HEK293 (cell line): ENCODE results near the gene NCK2.

Experiments used
- CTCF ChIA-PET: fragments of 350-600 bp; formaldehyde crosslinking; extraction: SDS; loops from one replicate; lab custom pipeline; 2021; ENCODE audit warnings: antibody characterized with exemption; lab: Yijun Ruan, JAX
- POLR2A ChIA-PET: fragments of 300-600 bp; formaldehyde crosslinking; extraction: SDS; loops from one replicate; lab custom pipeline; 2020; ENCODE audit warnings: antibody characterized with exemption, inconsistent platforms; lab: Yijun Ruan, JAX
- H3K27ac ChIP-seq: fragments of 200-500 bp; sonication (Bioruptor generic); 2 replicates; pipeline ENCODE4 v1.5.1; 2014; ENCODE audit warnings: low read depth, low read length, control low read depth, inconsistent platforms; ENCODE audit errors: extremely low read depth
- H3K36me3 ChIP-seq, 2 experiments: fragments of 200-500 bp in 1 of 2; sonication (Bioruptor generic) in 1 of 2; 1 replicate in 1 of 2; 2 replicates in 1 of 2; pipeline ENCODE4 v1.5.1; 2014 to 2017; ENCODE audit warnings: inconsistent platforms in 2 of 2, low read length in 2 of 2; ENCODE audit not compliant: control insufficient read depth in 2 of 2, insufficient read depth in 1 of 2
- H3K4me1 ChIP-seq: fragments of 200-500 bp; sonication (Bioruptor generic); 2 replicates; pipeline ENCODE4 v1.5.1; 2014; ENCODE audit warnings: mild to moderate bottlenecking, low read length, inconsistent platforms; ENCODE audit not compliant: control insufficient read depth, insufficient read depth
- H3K4me3 ChIP-seq: 2 replicates; pipeline ENCODE4 v1.5.1; 2011; ENCODE audit warnings: low read depth, mild to moderate bottlenecking, control low read depth, low read length, moderate library complexity
- H3K9me3 ChIP-seq: fragments of 200-500 bp; sonication (Bioruptor generic); 2 replicates; pipeline ENCODE4 v1.5.1; 2014; ENCODE audit warnings: low read depth, low read length, inconsistent platforms; ENCODE audit not compliant: control insufficient read depth, insufficient read depth
- BCL11B ChIP-seq: fragments of 450-650 bp; formaldehyde crosslinking; IDR thresholded peaks from 2 replicates; pipeline ENCODE4 v1.5.1; 2016; ENCODE audit warnings: low read depth, missing biosample characterization, missing genetic modification characterization
- KLF8 ChIP-seq: fragments of 450-650 bp; formaldehyde crosslinking; IDR thresholded peaks from 2 replicates; pipeline ENCODE4 v1.5.1; 2016; ENCODE audit warnings: missing biosample characterization, missing genetic modification characterization
- PRDM1 ChIP-seq: fragments of 450-650 bp; formaldehyde crosslinking; IDR thresholded peaks from 2 replicates; pipeline ENCODE4; 2016; ENCODE audit warnings: missing biosample characterization, missing genetic modification characterization
- SALL2 ChIP-seq: fragments of 450-650 bp; formaldehyde crosslinking; IDR thresholded peaks from 2 replicates; pipeline ENCODE4 v1.5.0; 2017; ENCODE audit warnings: missing biosample characterization, mild to moderate bottlenecking, missing genetic modification characterization, borderline replicate concordance
- SCRT2 ChIP-seq: fragments of 450-650 bp; formaldehyde crosslinking; IDR thresholded peaks from 2 replicates; pipeline ENCODE4 v1.5.1; 2016; ENCODE audit warnings: missing biosample characterization, missing genetic modification characterization
- SP3 ChIP-seq: fragments of 450-650 bp; formaldehyde crosslinking; IDR thresholded peaks from 2 replicates; pipeline ENCODE4 v1.5.1; 2016; ENCODE audit warnings: missing biosample characterization, missing genetic modification characterization
- TCF7L2 ChIP-seq: IDR thresholded peaks from 2 replicates; pipeline ENCODE4 v1.6.1; 2011; ENCODE audit warnings: low read depth, mild to moderate bottlenecking, inconsistent platforms, low read length, moderate library complexity, borderline replicate concordance
- ZBTB48 ChIP-seq: fragments of 450-650 bp; formaldehyde crosslinking; IDR thresholded peaks from 2 replicates; pipeline ENCODE4 v1.5.1; 2016; ENCODE audit warnings: missing biosample characterization, missing genetic modification characterization
- ZEB2 ChIP-seq: fragments of 450-650 bp; formaldehyde crosslinking; IDR thresholded peaks from 2 replicates; pipeline ENCODE4 v1.5.1; 2016; ENCODE audit warnings: missing biosample characterization, missing genetic modification characterization
- ZNF16 ChIP-seq: fragments of 450-650 bp; formaldehyde crosslinking; IDR thresholded peaks from 2 replicates; pipeline ENCODE4 v1.5.1; 2016; ENCODE audit warnings: low read depth, missing biosample characterization, missing genetic modification characterization
- ZNF175 ChIP-seq: fragments of 450-650 bp; formaldehyde crosslinking; IDR thresholded peaks from 2 replicates; pipeline ENCODE4 v1.5.1; 2016; ENCODE audit warnings: missing biosample characterization, missing genetic modification characterization
- ZNF23 ChIP-seq: fragments of 450-650 bp; formaldehyde crosslinking; IDR thresholded peaks from 2 replicates; pipeline ENCODE4 v1.5.1; 2016; ENCODE audit warnings: missing biosample characterization, missing genetic modification characterization, borderline replicate concordance
- ZNF37A ChIP-seq: fragments of 450-650 bp; IDR thresholded peaks from 2 replicates; pipeline ENCODE4 v1.5.1; 2018; ENCODE audit warnings: missing biosample characterization, missing genetic modification characterization
- ZNF514 ChIP-seq: fragments of 450-650 bp; formaldehyde crosslinking; IDR thresholded peaks from 2 replicates; pipeline ENCODE4 v1.5.1; 2016; ENCODE audit warnings: missing biosample characterization, missing genetic modification characterization
- ZNF529 ChIP-seq: fragments of 450-650 bp; formaldehyde crosslinking; IDR thresholded peaks from 2 replicates; pipeline ENCODE4 v1.5.1; 2017; ENCODE audit warnings: missing genetic modification characterization, missing biosample characterization; ENCODE audit not compliant: insufficient replicate concordance
- ZNF544 ChIP-seq: fragments of 450-650 bp; formaldehyde crosslinking; IDR thresholded peaks from 2 replicates; pipeline ENCODE4 v1.5.0; 2017; ENCODE audit warnings: missing biosample characterization, missing genetic modification characterization
- ZNF555 ChIP-seq: fragments of 450-650 bp; formaldehyde crosslinking; conservative IDR thresholded peaks from 2 replicates; pipeline ENCODE4 v1.5.1; 2017; ENCODE audit warnings: missing biosample characterization, mild to moderate bottlenecking, missing genetic modification characterization, inconsistent platforms
- ZNF560 ChIP-seq: fragments of 450-650 bp; formaldehyde crosslinking; IDR thresholded peaks from 2 replicates; pipeline ENCODE4 v1.5.1; 2017; ENCODE audit warnings: missing biosample characterization, missing genetic modification characterization, borderline replicate concordance
- ZNF707 ChIP-seq: fragments of 450-650 bp; formaldehyde crosslinking; IDR thresholded peaks from 2 replicates; pipeline ENCODE4 v1.5.1; 2016; ENCODE audit warnings: missing biosample characterization, missing genetic modification characterization
- TF ChIP-seq, protein P1 (sequence below): fragments of 450-650 bp; formaldehyde crosslinking; IDR thresholded peaks from 2 replicates; pipeline ENCODE4 v1.5.1; 2016; ENCODE audit warnings: missing biosample characterization, missing genetic modification characterization
- TF ChIP-seq, protein P2 (sequence below): fragments of 450-650 bp; formaldehyde crosslinking; IDR thresholded peaks from 2 replicates; pipeline ENCODE4 v1.5.1; 2016; ENCODE audit warnings: missing biosample characterization, missing genetic modification characterization, low read depth
- TF ChIP-seq, protein P3 (sequence below): fragments of 450-650 bp; formaldehyde crosslinking; IDR thresholded peaks from 2 replicates; pipeline ENCODE4 v1.5.1; 2016; ENCODE audit warnings: missing biosample characterization, missing genetic modification characterization
- TF ChIP-seq, protein P4 (sequence below): fragments of 450-650 bp; formaldehyde crosslinking; IDR thresholded peaks from 2 replicates; pipeline ENCODE4 v1.5.1; 2016; ENCODE audit warnings: missing biosample characterization, missing genetic modification characterization

Gene NCK2

DNA sequence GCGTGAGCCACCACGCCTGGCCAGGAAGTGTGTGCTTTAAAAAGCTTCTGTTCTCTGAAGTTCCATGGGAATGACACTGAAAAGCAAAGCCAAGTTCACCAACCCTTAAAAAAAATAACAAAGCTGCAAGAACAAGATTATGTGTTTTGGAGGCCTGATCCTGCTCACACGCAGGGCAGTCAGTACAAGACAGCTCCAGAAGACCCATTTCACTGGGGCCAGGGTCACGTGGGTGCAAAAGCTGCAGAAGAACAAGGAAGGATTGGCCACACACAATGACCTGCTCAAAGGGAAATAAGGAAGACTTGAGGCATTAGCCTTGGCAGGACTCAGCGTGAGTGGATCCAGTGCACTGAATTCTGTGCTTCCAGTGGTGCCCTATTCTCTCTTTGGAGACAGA lies 187.9 kb downstream of the NCK2 start:
- no peak overlapping the region for H3K27ac ChIP-seq
- CTCF ChIA-PET: interaction anchor here (0.5 kb wide), 1 partner anchor 12 kb away, joined by 3 read pairs; no protein-coding TSS in a partner anchor
- TF ChIP-seq SP3 (tag by site-specific recombination) (no peak), ZNF16 (tag by site-specific recombination) (no peak), ZEB2 (no peak), ZNF175 (no peak), ZNF23 (tag by site-specific recombination) (no peak)
- TF ChIP-seq, protein P1, sequence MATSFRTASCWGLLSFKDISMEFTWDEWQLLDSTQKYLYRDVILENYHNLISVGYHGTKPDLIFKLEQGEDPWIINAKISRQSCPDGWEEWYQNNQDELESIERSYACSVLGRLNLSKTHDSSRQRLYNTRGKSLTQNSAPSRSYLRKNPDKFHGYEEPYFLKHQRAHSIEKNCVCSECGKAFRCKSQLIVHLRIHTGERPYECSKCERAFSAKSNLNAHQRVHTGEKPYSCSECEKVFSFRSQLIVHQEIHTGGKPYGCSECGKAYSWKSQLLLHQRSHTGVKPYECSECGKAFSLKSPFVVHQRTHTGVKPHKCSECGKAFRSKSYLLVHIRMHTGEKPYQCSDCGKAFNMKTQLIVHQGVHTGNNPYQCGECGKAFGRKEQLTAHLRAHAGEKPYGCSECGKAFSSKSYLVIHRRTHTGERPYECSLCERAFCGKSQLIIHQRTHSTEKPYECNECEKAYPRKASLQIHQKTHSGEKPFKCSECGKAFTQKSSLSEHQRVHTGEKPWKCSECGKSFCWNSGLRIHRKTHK: no peak
- H3K4me3 ChIP-seq: no peak overlapping the region
- no peaks in the 10 kb centered on the region for H3K9me3 ChIP-seq
- H3K4me1 ChIP-seq: no peaks in the 10 kb centered on the region
- POLR2A ChIA-PET: no interaction called here
- no peaks in the 10 kb centered on the region for H3K36me3 ChIP-seq

DNA sequence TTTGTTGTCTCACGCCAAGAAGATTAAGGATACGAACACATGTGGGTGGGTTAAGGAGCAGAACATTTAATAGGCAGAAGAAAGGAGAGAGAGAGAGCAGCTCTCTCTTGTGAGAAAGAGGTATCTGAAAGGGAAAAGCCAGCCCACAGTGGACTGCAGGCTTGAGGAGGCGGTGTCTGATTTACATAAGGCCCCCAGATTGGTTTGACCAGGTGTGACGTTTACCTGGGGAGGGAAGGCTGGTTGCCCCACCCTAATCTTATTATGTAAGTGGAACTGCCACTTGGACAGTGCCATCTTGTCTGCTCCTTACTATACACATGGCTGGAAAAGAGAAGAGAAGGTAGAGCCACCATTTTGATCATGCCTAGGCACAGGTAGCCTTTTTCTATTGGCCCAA lies 189.2 kb downstream of the NCK2 start:
- POLR2A ChIA-PET: no interaction called here
- TF ChIP-seq PRDM1: no peak
- TF ChIP-seq SCRT2 (tag by site-specific recombination): no peak
- TF ChIP-seq, all 188 proteins: peak for 0
- no peaks in the 10 kb centered on the region for H3K4me1 ChIP-seq
- no peaks in the 10 kb centered on the region for H3K36me3 ChIP-seq
- H3K9me3 ChIP-seq: no peaks in the 10 kb centered on the region
- H3K27ac ChIP-seq: no peak overlapping the region
- H3K4me3 ChIP-seq: no peak overlapping the region
- CTCF ChIA-PET: interaction anchor here (0.6 to 1.1 kb wide), 2 partner anchors 15 to 359 kb away, joined by 3 read pairs; no protein-coding TSS in a partner anchor

DNA sequence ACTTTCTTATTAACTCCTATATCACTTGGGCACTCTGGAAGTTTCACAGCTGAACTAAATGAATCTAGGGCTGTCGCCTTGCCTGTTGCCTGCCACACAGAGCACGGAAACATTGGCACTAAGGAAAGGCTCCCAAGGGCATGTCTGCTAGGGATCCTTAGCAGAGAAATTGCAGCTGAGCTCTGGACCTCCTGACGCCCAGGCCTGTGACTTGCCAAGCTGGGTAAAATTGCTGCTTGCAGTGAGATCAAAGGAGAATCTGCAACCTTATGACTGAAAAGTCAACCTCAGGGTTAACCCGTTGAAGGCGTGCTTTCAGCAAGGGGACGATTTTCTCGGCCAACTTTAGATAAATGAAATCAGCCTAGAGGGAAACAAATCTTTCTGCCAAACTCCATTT lies 189.8 kb downstream of the NCK2 start:
- no peak overlapping the region for H3K4me3 ChIP-seq
- POLR2A ChIA-PET: no interaction called here
- H3K4me1 ChIP-seq: no peaks in the 10 kb centered on the region
- CTCF ChIA-PET: interaction anchor here (0.6 kb wide), 1 partner anchor 1102 kb away, joined by 3 read pairs; no protein-coding TSS in a partner anchor
- no peaks in the 10 kb centered on the region for H3K9me3 ChIP-seq
- H3K36me3 ChIP-seq: no peaks in the 10 kb centered on the region
- H3K27ac ChIP-seq: no peak overlapping the region
- TF ChIP-seq ZEB2: no peak
- TF ChIP-seq ZBTB48: no peak
- TF ChIP-seq, protein P2, sequence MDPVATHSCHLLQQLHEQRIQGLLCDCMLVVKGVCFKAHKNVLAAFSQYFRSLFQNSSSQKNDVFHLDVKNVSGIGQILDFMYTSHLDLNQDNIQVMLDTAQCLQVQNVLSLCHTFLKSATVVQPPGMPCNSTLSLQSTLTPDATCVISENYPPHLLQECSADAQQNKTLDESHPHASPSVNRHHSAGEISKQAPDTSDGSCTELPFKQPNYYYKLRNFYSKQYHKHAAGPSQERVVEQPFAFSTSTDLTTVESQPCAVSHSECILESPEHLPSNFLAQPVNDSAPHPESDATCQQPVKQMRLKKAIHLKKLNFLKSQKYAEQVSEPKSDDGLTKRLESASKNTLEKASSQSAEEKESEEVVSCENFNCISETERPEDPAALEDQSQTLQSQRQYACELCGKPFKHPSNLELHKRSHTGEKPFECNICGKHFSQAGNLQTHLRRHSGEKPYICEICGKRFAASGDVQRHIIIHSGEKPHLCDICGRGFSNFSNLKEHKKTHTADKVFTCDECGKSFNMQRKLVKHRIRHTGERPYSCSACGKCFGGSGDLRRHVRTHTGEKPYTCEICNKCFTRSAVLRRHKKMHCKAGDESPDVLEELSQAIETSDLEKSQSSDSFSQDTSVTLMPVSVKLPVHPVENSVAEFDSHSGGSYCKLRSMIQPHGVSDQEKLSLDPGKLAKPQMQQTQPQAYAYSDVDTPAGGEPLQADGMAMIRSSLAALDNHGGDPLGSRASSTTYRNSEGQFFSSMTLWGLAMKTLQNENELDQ (tag by site-specific recombination): no peak
- TF ChIP-seq ZNF514 (tag by site-specific recombination): no peak
- no peak for TF ChIP-seq ZNF707 (tag by site-specific recombination)
- TF ChIP-seq KLF8 (tag by site-specific recombination): no peak
- no peak for TF ChIP-seq ZNF544 (tag by site-specific recombination)
- no peak for TF ChIP-seq SALL2 (tag by site-specific recombination)
- TF ChIP-seq ZNF529: no peak
- TF ChIP-seq, protein P3, sequence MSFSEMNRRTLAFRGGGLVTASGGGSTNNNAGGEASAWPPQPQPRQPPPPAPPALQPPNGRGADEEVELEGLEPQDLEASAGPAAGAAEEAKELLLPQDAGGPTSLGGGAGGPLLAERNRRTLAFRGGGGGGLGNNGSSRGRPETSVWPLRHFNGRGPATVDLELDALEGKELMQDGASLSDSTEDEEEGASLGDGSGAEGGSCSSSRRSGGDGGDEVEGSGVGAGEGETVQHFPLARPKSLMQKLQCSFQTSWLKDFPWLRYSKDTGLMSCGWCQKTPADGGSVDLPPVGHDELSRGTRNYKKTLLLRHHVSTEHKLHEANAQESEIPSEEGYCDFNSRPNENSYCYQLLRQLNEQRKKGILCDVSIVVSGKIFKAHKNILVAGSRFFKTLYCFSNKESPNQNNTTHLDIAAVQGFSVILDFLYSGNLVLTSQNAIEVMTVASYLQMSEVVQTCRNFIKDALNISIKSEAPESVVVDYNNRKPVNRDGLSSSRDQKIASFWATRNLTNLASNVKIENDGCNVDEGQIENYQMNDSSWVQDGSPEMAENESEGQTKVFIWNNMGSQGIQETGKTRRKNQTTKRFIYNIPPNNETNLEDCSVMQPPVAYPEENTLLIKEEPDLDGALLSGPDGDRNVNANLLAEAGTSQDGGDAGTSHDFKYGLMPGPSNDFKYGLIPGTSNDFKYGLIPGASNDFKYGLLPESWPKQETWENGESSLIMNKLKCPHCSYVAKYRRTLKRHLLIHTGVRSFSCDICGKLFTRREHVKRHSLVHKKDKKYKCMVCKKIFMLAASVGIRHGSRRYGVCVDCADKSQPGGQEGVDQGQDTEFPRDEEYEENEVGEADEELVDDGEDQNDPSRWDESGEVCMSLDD: no peak
- no peak for TF ChIP-seq ZNF555 (tag by site-specific recombination)
- TF ChIP-seq, protein P4, sequence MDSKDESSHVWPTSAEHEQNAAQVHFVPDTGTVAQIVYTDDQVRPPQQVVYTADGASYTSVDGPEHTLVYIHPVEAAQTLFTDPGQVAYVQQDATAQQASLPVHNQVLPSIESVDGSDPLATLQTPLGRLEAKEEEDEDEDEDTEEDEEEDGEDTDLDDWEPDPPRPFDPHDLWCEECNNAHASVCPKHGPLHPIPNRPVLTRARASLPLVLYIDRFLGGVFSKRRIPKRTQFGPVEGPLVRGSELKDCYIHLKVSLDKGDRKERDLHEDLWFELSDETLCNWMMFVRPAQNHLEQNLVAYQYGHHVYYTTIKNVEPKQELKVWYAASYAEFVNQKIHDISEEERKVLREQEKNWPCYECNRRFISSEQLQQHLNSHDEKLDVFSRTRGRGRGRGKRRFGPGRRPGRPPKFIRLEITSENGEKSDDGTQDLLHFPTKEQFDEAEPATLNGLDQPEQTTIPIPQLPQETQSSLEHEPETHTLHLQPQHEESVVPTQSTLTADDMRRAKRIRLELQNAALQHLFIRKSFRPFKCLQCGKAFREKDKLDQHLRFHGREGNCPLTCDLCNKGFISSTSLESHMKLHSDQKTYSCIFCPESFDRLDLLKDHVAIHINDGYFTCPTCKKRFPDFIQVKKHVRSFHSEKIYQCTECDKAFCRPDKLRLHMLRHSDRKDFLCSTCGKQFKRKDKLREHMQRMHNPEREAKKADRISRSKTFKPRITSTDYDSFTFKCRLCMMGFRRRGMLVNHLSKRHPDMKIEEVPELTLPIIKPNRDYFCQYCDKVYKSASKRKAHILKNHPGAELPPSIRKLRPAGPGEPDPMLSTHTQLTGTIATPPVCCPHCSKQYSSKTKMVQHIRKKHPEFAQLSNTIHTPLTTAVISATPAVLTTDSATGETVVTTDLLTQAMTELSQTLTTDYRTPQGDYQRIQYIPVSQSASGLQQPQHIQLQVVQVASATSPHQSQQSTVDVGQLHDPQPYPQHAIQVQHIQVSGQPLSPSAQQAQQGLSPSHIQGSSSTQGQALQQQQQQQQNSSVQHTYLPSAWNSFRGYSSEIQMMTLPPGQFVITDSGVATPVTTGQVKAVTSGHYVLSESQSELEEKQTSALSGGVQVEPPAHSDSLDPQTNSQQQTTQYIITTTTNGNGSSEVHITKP (tag by site-specific recombination): no peak
- no peak for TF ChIP-seq BCL11B (tag by site-specific recombination)
- no peak for TF ChIP-seq ZNF560 (tag by site-specific recombination)
- TF ChIP-seq ZNF37A (tag by site-specific recombination): no peak
- TF ChIP-seq TCF7L2: no peak
